Tibial artery (tissue), 4 donors: ENCODE results near the gene SNX21.

Source experiments
- DNase-seq, 2 donors: peaks; one replicate each; pipeline ENCODE4 v3.0.0-alpha.2; 2019
- H3K27ac ChIP-seq, 2 donors: fragments of 200-600 bp; sonication (generic) in 1 of 2; 1 replicate in 1 of 2; 2 replicates in 1 of 2; pipeline ENCODE4 v1.5.1; 2018 to 2019; ENCODE audit warnings: mild to moderate bottlenecking in 1 of 2
- H3K27me3 ChIP-seq, 2 donors: fragments of 200-600 bp; sonication (generic) in 1 of 2; one replicate each; pipeline versions ENCODE4 v1.5.1 to v1.6.0; 2016 to 2019
- H3K36me3 ChIP-seq, 3 donors: fragments of 200-600 bp; sonication (generic) in 2 of 3; one replicate each; pipeline ENCODE4 v1.5.1; 2016 to 2019; ENCODE audit warnings: mild to moderate bottlenecking in 2 of 3
- H3K4me1 ChIP-seq, 4 donors: fragments of 200-600 bp; sonication (generic) in 2 of 4; 1 replicate in 3 of 4; 2 replicates in 1 of 4; pipeline ENCODE4 v1.5.1; 2016 to 2019
- H3K4me3 ChIP-seq, 2 donors: fragments of 200-600 bp; sonication (generic) in 1 of 2; 1 replicate in 1 of 2; 2 replicates in 1 of 2; pipeline ENCODE4 v1.5.1; 2018 to 2019; ENCODE audit warnings: mild to moderate bottlenecking in 2 of 2
- H3K9me3 ChIP-seq, 3 donors: fragments of 200-600 bp; sonication (generic) in 1 of 3; one replicate each; pipeline ENCODE4 v1.5.1; 2016 to 2019
- intact Hi-C: fragments of 100-400 bp; cut with DNase I; formaldehyde crosslinking; loops from one replicate; pipeline ENCODE4 v1.15.0; 2023; ENCODE audit warnings: low total_unique reads
- TF ChIP-seq, protein P1 (sequence below), 2 experiments: fragments of 200-600 bp in 1 of 2; fragments of 450-650 bp in 1 of 2; IDR thresholded peaks; one replicate each; pipeline ENCODE4 v1.5.1; 2017 to 2019; ENCODE audit warnings: antibody characterized with exemption in 2 of 2, mild to moderate bottlenecking in 1 of 2, moderate library complexity in 1 of 2

The SNX21 gene

GRCh38 chr20:45888681-45889080, 55.1 kb downstream of the SNX21 start:
- no peak overlapping the region for H3K27ac ChIP-seq
- no peaks in the 10 kb centered on the region for H3K27me3 ChIP-seq
- H3K4me1 ChIP-seq, result peaks cover 0 to 33% (median 24%) of the 10 kb centered on the region in 4 donors
- peaks cover 2 to 49% (median 32%) of the 10 kb centered on the region in 3 donors for H3K36me3 ChIP-seq
- no peak overlapping the region for H3K4me3 ChIP-seq
- no peak for DNase-seq
- intact Hi-C loops, result loop anchor here (10.0 kb wide), 1 partner anchor 94 kb away; the partner anchor contains the start of genes DNTTIP1 and WFDC3
- H3K9me3 ChIP-seq, result no peaks in the 10 kb centered on the region
- TF ChIP-seq, protein P1, sequence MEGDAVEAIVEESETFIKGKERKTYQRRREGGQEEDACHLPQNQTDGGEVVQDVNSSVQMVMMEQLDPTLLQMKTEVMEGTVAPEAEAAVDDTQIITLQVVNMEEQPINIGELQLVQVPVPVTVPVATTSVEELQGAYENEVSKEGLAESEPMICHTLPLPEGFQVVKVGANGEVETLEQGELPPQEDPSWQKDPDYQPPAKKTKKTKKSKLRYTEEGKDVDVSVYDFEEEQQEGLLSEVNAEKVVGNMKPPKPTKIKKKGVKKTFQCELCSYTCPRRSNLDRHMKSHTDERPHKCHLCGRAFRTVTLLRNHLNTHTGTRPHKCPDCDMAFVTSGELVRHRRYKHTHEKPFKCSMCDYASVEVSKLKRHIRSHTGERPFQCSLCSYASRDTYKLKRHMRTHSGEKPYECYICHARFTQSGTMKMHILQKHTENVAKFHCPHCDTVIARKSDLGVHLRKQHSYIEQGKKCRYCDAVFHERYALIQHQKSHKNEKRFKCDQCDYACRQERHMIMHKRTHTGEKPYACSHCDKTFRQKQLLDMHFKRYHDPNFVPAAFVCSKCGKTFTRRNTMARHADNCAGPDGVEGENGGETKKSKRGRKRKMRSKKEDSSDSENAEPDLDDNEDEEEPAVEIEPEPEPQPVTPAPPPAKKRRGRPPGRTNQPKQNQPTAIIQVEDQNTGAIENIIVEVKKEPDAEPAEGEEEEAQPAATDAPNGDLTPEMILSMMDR (IDR thresholded peaks at IDR 0.05), result no peak

GRCh38 chr20:45890077-45890984, 56.7 kb downstream of the SNX21 start:
- Histone ChIP-seq H3K9me3 (no peaks in the 10 kb centered on the region), H3K4me1 (peaks cover 0 to 33% (median 24%) of the 10 kb centered on the region in 4 donors), H3K4me3 (peak overlapping the region; percentile 58 to 82), H3K27ac (peak overlapping the region; percentile 79 to 89), H3K27me3 (no peaks in the 10 kb centered on the region), H3K36me3 (peaks cover 0 to 60% (median 43%) of the 10 kb centered on the region in 3 donors)
- intact Hi-C loops, result loop anchor here (5.0 kb wide), 1 partner anchor 42 kb away; the partner anchor contains the start of gene PCIF1
- TF ChIP-seq, protein P1 (IDR thresholded peaks at IDR 0.05), result peak; percentile 63 to 75
- peak; percentile 90 to 91 for DNase-seq

- Histone ChIP-seq H3K27ac (peak within 1 kb of the TSS; percentile 79 to 89), H3K9me3 (no peaks in the 10 kb centered on the region), H3K36me3 (peaks cover 4 to 61% (median 47%) of the 10 kb centered on the region in 3 donors), H3K4me3 (peak within 1 kb of the TSS; percentile 58 to 82), H3K4me1 (peaks cover 0 to 33% (median 24%) of the 10 kb centered on the region in 4 donors), H3K27me3 (no peaks in the 10 kb centered on the region)
- intact Hi-C loops, result loop anchor here (5.0 kb wide), 1 partner anchor 41 kb away; the partner anchor contains the start of gene PCIF1
- DNase-seq, result peak; percentile 94 to 96
- TF ChIP-seq, protein P1 (IDR thresholded peaks at IDR 0.05), result peak in 1 of 2 experiments; percentile 10
Measured at GRCh38 chr20:45890985-45891983, 57.7 kb downstream of the SNX21 start, which contains the start of the genes CTSA and NEURL2. Gene CTSA, plus strand, starts transcription at chr20:45891335. Its CDS starts 234 bp downstream, at chr20:45891569. Gene NEURL2, minus strand, starts transcription at chr20:45891208. Its CDS starts 217 bp downstream, at chr20:45890991.

DNA sequence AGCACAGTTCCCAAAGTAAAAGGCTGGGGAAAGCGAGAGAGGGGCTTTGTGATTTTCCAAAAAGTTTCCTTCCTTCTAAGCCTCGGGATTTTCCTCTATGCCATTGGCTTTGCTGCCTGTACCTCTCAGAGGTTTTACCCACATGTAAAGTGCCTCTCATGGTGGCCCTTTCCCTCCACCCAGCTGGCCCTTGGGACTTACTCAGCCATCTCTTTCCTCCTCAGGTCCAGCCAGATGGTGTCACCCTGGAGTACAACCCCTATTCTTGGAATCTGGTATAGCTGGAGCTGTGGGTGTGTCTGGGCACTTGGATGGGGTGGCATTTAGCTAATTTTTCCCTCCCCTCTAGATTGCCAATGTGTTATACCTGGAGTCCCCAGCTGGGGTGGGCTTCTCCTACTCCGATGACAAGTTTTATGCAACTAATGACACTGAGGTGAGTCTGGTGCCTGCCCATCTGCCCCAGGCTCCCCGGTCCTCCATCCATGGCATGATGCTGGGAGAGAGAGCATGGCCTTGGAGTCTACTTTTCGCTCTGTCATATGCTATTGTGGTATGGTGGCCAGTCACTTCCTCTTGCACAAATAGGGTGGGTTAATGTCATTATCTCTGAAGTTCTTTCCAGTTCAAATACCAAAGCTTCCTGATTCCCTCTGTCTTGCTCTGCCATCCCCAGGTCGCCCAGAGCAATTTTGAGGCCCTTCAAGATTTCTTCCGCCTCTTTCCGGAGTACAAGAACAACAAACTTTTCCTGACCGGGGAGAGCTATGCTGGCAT, 58.6 kb downstream of the SNX21 start:
- Histone ChIP-seq H3K36me3 (peaks cover 10 to 61% (median 44%) of the 10 kb centered on the region in 3 donors), H3K9me3 (no peaks in the 10 kb centered on the region), H3K27ac (peak overlapping the region; percentile 79 to 89), H3K27me3 (no peaks in the 10 kb centered on the region), H3K4me3 (peak overlapping the region; percentile 58 to 82), H3K4me1 (peaks cover 0 to 33% (median 24%) of the 10 kb centered on the region in 4 donors)
- TF ChIP-seq, protein P1 (IDR thresholded peaks at IDR 0.05), result no peak
- intact Hi-C loops, result loop anchor here (5.0 kb wide), 1 partner anchor 40 kb away; the partner anchor contains the start of gene PCIF1
- DNase-seq, result peak in 1 of 2 donors; percentile 28
